ENCODE measurements around the gene SYCP3. TPM values are rescaled to one million over a fixed set of nuclear protein-coding genes. Genes with fewer than 3 reads are reported as not detected.

SYCP3 gene
- total and polyA plus RNA-seq, 2 of the 13 experiments (the other 11 are each of a cell fraction or from before 2014, with no cell fraction given) = not detected

GRCh38 chr12:101713059-101713682 is 26.1 kb downstream of the SYCP3 start (continued):
- TF ChIP-seq MLXIP (CRISPR knock-in tag; IDR thresholded peaks at IDR 0.05; ENCODE audit: borderline replicate concordance) (no peak), HIVEP1 (CRISPR knock-in tag; IDR thresholded peaks at IDR 0.05) (no peak), ZNF776 (CRISPR knock-in tag; IDR thresholded peaks at IDR 0.05) (no peak), POLR2G (IDR thresholded peaks at IDR 0.05; ENCODE audit: low read depth, low read length) (peak; percentile 52; the same call in 1 of the 2 replicates), HOXA3 (CRISPR knock-in tag; IDR thresholded peaks at IDR 0.05) (peak; percentile 77; the same call in 1 of the 2 replicates), RARG (CRISPR knock-in tag; IDR thresholded peaks at IDR 0.05; ENCODE audit: low read depth) (no peak), MTA1 (CRISPR knock-in tag; IDR thresholded peaks at IDR 0.05; ENCODE audit: borderline replicate concordance) (no peak; the same call in 1 of the 2 replicates), BCL6 (CRISPR knock-in tag; IDR thresholded peaks at IDR 0.05) (peak; percentile 79), FOXO1 (CRISPR knock-in tag; IDR thresholded peaks at IDR 0.05) (peak; percentile 90; the same call in 1 of the 2 replicates), ZNF790 (CRISPR knock-in tag; IDR thresholded peaks at IDR 0.05; ENCODE audit: borderline replicate concordance) (no peak), ISL2 (CRISPR knock-in tag; IDR thresholded peaks at IDR 0.05) (peak; percentile 75), PAXIP1 (CRISPR knock-in tag; conservative IDR thresholded peaks at IDR 0.05) (peak; percentile 91), SMARCC2 (IDR thresholded peaks at IDR 0.05) (no peak), TRIM22 (IDR thresholded peaks at IDR 0.05) (no peak), YEATS2 (CRISPR knock-in tag; IDR thresholded peaks at IDR 0.05; ENCODE audit: borderline replicate concordance) (peak; percentile 43; the same call in 1 of the 2 replicates), PTBP1 (IDR thresholded peaks at IDR 0.05; ENCODE audit: low read depth, low read length, poor library complexity, severe bottlenecking) (no peak), RCOR2 (CRISPR knock-in tag; IDR thresholded peaks at IDR 0.05) (peak; percentile 84; the same call in 1 of the 2 replicates), ZBTB7B (CRISPR knock-in tag; IDR thresholded peaks at IDR 0.05) (0 out of 2 replicates have a peak, but pooled peaks have one; percentile 50), GABPA (IDR thresholded peaks at IDR 0.05; ENCODE audit: low read depth, low read length) (no peak), GABPA (CRISPR knock-in tag; IDR thresholded peaks at IDR 0.05; ENCODE audit: low read depth) (no peak), SUZ12 (IDR thresholded peaks at IDR 0.05; ENCODE audit: low read depth, low read length) (no peak), TP53 (CRISPR knock-in tag; conservative IDR thresholded peaks at IDR 0.05) (no peak), ZNF30 (CRISPR knock-in tag; IDR thresholded peaks at IDR 0.05) (no peak), PHF8 (CRISPR knock-in tag; IDR thresholded peaks at IDR 0.05) (peak; percentile 33; the same call in 1 of the 2 replicates), ZSCAN22 (CRISPR knock-in tag; IDR thresholded peaks at IDR 0.05) (no peak)
